Activated CD8-positive, alpha-beta T cell treated with anti-CD3 and anti-CD28 coated beads for 36 hours (primary cell): Measurements from ENCODE around the gene ZNF750. TPM values are rescaled to one million over a fixed set of nuclear protein-coding genes. Genes with fewer than 3 reads are reported as not detected.

Source experiments
- ATAC-seq: fragments of 200-7000 bp; cut with Tn5 transposase; one replicate; pipeline ENCODE4 v1.10.0; 2021; ENCODE audit warnings: mild to moderate bottlenecking, moderate library complexity
- CTCF ChIA-PET: fragments of 350-600 bp; sonication (Branson Sonifier 250); formaldehyde crosslinking; loops from one replicate; lab custom pipeline; 2021; ENCODE audit warnings: antibody characterized with exemption; lab: Charles Lee
- POLR2A ChIA-PET: fragments of 350-600 bp; sonication (Branson Sonifier 250); formaldehyde crosslinking; loops from one replicate; lab custom pipeline; 2021; ENCODE audit warnings: antibody characterized with exemption; lab: Charles Lee
- DNase-seq: peaks from one replicate; pipeline ENCODE4 v3.0.0-alpha.2; 2020
- H3K27ac Mint-ChIP-seq: one replicate; pipeline ENCODE4 v1.8.0; 2021; ENCODE audit warnings: mild to moderate bottlenecking, mixed read lengths
- H3K27me3 Mint-ChIP-seq: one replicate; pipeline ENCODE4 v1.8.0; 2021; ENCODE audit warnings: mixed read lengths
- H3K36me3 Mint-ChIP-seq: one replicate; pipeline ENCODE4 v1.8.0; 2021; ENCODE audit warnings: low read depth, mixed read lengths
- H3K4me1 Mint-ChIP-seq: one replicate; pipeline ENCODE4 v1.8.0; 2021; ENCODE audit warnings: low read depth, mixed read lengths
- H3K4me3 Mint-ChIP-seq: one replicate; pipeline ENCODE4 v1.8.0; 2021; ENCODE audit warnings: mild to moderate bottlenecking, moderate library complexity, mixed read lengths
- H3K9me3 Mint-ChIP-seq: one replicate; pipeline ENCODE4 v1.8.0; 2021; ENCODE audit warnings: mixed read lengths
- CTCF ChIP-seq: fragments of 200-600 bp; IDR thresholded peaks from one replicate; pipeline ENCODE4 v1.8.0; 2022; ENCODE audit warnings: antibody characterized with exemption, mild to moderate bottlenecking
- intact Hi-C: fragments of 100-400 bp; cut with micrococcal nuclease; formaldehyde crosslinking; loops from one replicate; pipeline ENCODE4 v1.10.0; 2022
- total RNA-seq, 2 experiments: library from RNA; stranded (reverse); gene quantifications; one replicate each; pipeline ENCODE4 v1.2.3, GENCODE V29; 2021

ZNF750 gene
- total RNA-seq, 2 experiments from 2014 or later = not detected

- Mint-ChIP-seq H3K9me3 (peaks cover 4% of the 10 kb centered on the region), H3K27ac (no peak overlapping the region), H3K36me3 (peaks cover 26% of the 10 kb centered on the region), H3K27me3 (no peaks in the 10 kb centered on the region), H3K4me1 (peaks cover 7% of the 10 kb centered on the region), H3K4me3 (no peak overlapping the region)
- intact Hi-C loops = no loop called here
- ChIA-PET POLR2A (no interaction called here), CTCF (interaction anchor here (1.3 kb wide), 1 partner anchor 22 kb away, joined by 4 read pairs; no protein-coding TSS in a partner anchor)
- DNase-seq = no peak
- no peak for ATAC-seq
- no peak for TF ChIP-seq CTCF
Measured at GRCh38 chr17:82803606-82804005, 36.2 kb downstream of the ZNF750 start.

GRCh38 chr17:82803185-82803584 lies 36.6 kb downstream of the ZNF750 start:
- DNase-seq = no peak
- CTCF ChIA-PET = interaction anchor here (1.3 kb wide), 1 partner anchor 21 kb away, joined by 4 read pairs; no protein-coding TSS in a partner anchor
- ATAC-seq = no peak
- H3K27ac Mint-ChIP-seq = no peak overlapping the region
- H3K4me1 Mint-ChIP-seq = peaks cover 7% of the 10 kb centered on the region
- intact Hi-C loops = no loop called here
- H3K9me3 Mint-ChIP-seq = peaks cover 4% of the 10 kb centered on the region
- POLR2A ChIA-PET = no interaction called here
- H3K27me3 Mint-ChIP-seq = no peaks in the 10 kb centered on the region
- TF ChIP-seq CTCF = no peak
- H3K4me3 Mint-ChIP-seq = no peak overlapping the region
- peaks cover 29% of the 10 kb centered on the region for H3K36me3 Mint-ChIP-seq

GRCh38 chr17:82802075-82802780 lies 37.6 kb downstream of the ZNF750 start:
- H3K27ac Mint-ChIP-seq = no peak overlapping the region
- no peak for ATAC-seq
- peaks cover 4% of the 10 kb centered on the region for H3K9me3 Mint-ChIP-seq
- POLR2A ChIA-PET = no interaction called here
- TF ChIP-seq CTCF = no peak
- intact Hi-C loops = no loop called here
- peaks cover 26% of the 10 kb centered on the region for H3K36me3 Mint-ChIP-seq
- no peak overlapping the region for H3K4me3 Mint-ChIP-seq
- no peaks in the 10 kb centered on the region for H3K27me3 Mint-ChIP-seq
- CTCF ChIA-PET = interaction anchor here (1.3 kb wide), 1 partner anchor 20 kb away, joined by 4 read pairs; no protein-coding TSS in a partner anchor
- peaks cover 7% of the 10 kb centered on the region for H3K4me1 Mint-ChIP-seq
- DNase-seq = no peak

GRCh38 chr17:82801377-82801970 lies 38.3 kb downstream of the ZNF750 start:
- H3K9me3 Mint-ChIP-seq = peaks cover 4% of the 10 kb centered on the region

More at GRCh38 chr17:82801377-82801970, 38.3 kb downstream of the ZNF750 start:
- POLR2A ChIA-PET = no interaction called here
- Mint-ChIP-seq H3K36me3 (peaks cover 26% of the 10 kb centered on the region), H3K27me3 (no peaks in the 10 kb centered on the region), H3K4me3 (no peak overlapping the region), H3K4me1 (peaks cover 7% of the 10 kb centered on the region), H3K27ac (no peak overlapping the region)
- ATAC-seq = no peak
- intact Hi-C loops = no loop called here
- TF ChIP-seq CTCF = no peak
- no peak for DNase-seq
- CTCF ChIA-PET = no interaction called here
